Gastrocnemius medialis (tissue), 4 donors: ENCODE data around the gene SCN5A. TPM values are rescaled to one million over a fixed set of nuclear protein-coding genes. Genes with fewer than 3 reads are reported as not detected.

ENCODE experiments used
- ATAC-seq, 2 donors: fragments of 150-250 bp; one replicate each; pipeline ENCODE4 v1.9.1; 2016
- DNase-seq, 2 donors: peaks; one replicate each; pipeline ENCODE4 v3.0.0-alpha.2; 2019
- H3K27ac ChIP-seq, 4 donors: fragments of 200-600 bp; sonication (generic); 1 replicate in 1 of 4; 2 replicates in 3 of 4; pipeline ENCODE4 v1.5.1; 2016 to 2018; ENCODE audit warnings: mild to moderate bottlenecking in 2 of 4, moderate library complexity in 1 of 4
- H3K27me3 ChIP-seq, 3 donors: fragments of 200-600 bp; sonication (generic) in 2 of 3; 1 replicate in 1 of 3; 2 replicates in 2 of 3; pipeline versions ENCODE4 v1.5.1 to v1.6.0; 2016 to 2019; ENCODE audit warnings: mild to moderate bottlenecking in 1 of 3, moderate library complexity in 1 of 3
- H3K36me3 ChIP-seq, 2 donors: fragments of 200-600 bp; sonication (generic) in 1 of 2; one replicate each; pipeline ENCODE4 v1.5.1; 2017 to 2018
- H3K4me1 ChIP-seq, 2 donors: fragments of 200-600 bp; sonication (generic) in 1 of 2; one replicate each; pipeline ENCODE4 v1.5.1; 2016 to 2017; ENCODE audit warnings: mild to moderate bottlenecking in 2 of 2
- H3K4me3 ChIP-seq, 4 donors: fragments of 200-600 bp; sonication (generic) in 3 of 4; 1 replicate in 1 of 4; 2 replicates in 3 of 4; pipeline ENCODE4 v1.5.1; 2016 to 2019; ENCODE audit warnings: mild to moderate bottlenecking in 2 of 4
- H3K9me3 ChIP-seq, 3 donors: fragments of 200-600 bp; sonication (generic) in 2 of 3; 1 replicate in 1 of 3; 2 replicates in 2 of 3; pipeline ENCODE4 v1.5.1; 2016 to 2019
- POLR2A ChIP-seq, 2 donors: fragments of 450-650 bp; IDR thresholded peaks; one replicate each; pipeline ENCODE4 v1.6.1; 2017; ENCODE audit warnings: antibody characterized with exemption in 2 of 2, mild to moderate bottlenecking in 2 of 2, moderate library complexity in 2 of 2
- in situ Hi-C, 4 donors: fragments of 200-750 bp; cut with MboI; loops; one replicate each; pipeline versions ENCODE4 v1.15.0 to v1.8.0; 2017; ENCODE audit warnings: low sequenced_read_pairs in 4 of 4
- intact Hi-C: fragments of 100-400 bp; cut with DNase I; formaldehyde crosslinking; loops from one replicate; pipeline ENCODE4 v1.15.1; 2023; ENCODE audit warnings: low total_unique reads
- total RNA-seq, 4 donors: library from RNA; depleted of rRNA; stranded (reverse); fragments of >200 nt; gene quantifications; one replicate each; pipeline versions ENCODE4 v1.1.0 to v1.2.3, GENCODE V29; 2016
- TF ChIP-seq, protein P1 (sequence below), 5 experiments: fragments of 450-650 bp in 3 of 5; fragments of 200-600 bp in 2 of 5; sonication (generic) in 2 of 5; IDR thresholded peaks in 4 of 5; conservative IDR thresholded peaks in 1 of 5; 1 replicate in 4 of 5; 2 replicates in 1 of 5; pipeline ENCODE4 v1.5.1; 2016 to 2019; ENCODE audit warnings: antibody characterized with exemption in 5 of 5, mild to moderate bottlenecking in 3 of 5, moderate library complexity in 3 of 5

SCN5A gene
- total RNA-seq, 4 donors from 2014 or later = 0.05 to 4.3 (median 2.8) TPM; not detected in 1

DNA sequence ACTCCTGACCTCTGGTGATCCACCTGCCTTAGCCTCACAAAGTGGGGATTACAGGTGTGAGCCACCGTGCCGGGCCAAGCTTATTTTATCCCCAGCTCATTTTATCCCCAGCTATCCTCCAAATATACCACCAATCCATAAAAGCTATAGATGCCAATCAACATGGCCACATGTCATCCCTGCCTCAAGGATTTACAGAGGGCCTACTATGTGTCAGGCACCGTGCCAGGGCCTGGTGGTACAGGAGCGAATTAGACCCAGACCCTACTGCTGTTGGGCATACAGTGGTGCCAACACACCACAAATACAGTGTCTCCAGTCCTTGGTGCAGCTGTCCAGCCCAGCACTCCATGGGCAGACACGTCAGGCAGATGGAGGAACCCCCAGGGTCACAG, 73.4 kb downstream of the SCN5A start:
- Histone ChIP-seq H3K4me1 (no peaks in the 10 kb centered on the region), H3K27me3 (no peaks in the 10 kb centered on the region), H3K36me3 (no peaks in the 10 kb centered on the region), H3K4me3 (no peak overlapping the region), H3K9me3 (no peaks in the 10 kb centered on the region), H3K27ac (no peak overlapping the region)
- in situ Hi-C loops = no loop called here
- intact Hi-C loops = no loop called here
- DNase-seq (no peak), ATAC-seq (no peak)
- TF ChIP-seq, protein P1, sequence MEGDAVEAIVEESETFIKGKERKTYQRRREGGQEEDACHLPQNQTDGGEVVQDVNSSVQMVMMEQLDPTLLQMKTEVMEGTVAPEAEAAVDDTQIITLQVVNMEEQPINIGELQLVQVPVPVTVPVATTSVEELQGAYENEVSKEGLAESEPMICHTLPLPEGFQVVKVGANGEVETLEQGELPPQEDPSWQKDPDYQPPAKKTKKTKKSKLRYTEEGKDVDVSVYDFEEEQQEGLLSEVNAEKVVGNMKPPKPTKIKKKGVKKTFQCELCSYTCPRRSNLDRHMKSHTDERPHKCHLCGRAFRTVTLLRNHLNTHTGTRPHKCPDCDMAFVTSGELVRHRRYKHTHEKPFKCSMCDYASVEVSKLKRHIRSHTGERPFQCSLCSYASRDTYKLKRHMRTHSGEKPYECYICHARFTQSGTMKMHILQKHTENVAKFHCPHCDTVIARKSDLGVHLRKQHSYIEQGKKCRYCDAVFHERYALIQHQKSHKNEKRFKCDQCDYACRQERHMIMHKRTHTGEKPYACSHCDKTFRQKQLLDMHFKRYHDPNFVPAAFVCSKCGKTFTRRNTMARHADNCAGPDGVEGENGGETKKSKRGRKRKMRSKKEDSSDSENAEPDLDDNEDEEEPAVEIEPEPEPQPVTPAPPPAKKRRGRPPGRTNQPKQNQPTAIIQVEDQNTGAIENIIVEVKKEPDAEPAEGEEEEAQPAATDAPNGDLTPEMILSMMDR (IDR thresholded peaks at IDR 0.05 in 4 of 5, conservative IDR thresholded peaks at IDR 0.05 in 1 of 5) = no peak
- TF ChIP-seq POLR2A (IDR thresholded peaks at IDR 0.05) = no peak

DNA sequence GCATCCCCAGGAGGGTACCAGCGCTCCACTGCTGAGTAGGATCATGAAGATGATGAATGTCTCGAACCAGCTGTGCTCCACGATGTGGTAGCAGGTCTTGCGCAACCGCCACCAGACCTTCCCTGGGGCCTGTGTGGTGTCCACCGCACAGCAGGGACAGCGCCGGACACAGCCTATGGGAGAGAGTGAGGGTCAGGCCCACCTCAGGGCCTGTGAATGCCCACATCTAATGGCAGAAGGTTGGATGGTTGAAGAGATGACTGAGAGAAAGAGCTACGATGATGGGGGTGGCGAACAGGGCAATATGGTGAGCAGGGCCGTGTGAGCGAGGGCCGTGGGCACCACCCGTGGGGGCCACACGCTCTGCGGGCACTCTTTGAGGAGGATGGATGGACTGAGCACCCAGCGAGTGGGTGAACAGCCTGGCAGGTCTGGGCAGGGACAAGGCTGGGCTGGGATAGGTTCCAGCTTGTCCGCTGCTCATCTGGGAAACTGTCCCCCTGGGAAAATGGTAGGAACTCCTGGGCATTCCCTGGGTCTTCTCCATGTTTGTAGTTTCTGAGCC, 74.1 kb downstream of the SCN5A start:
- intact Hi-C loops (no loop called here), in situ Hi-C loops (no loop called here)
- ATAC-seq (no peak), DNase-seq (no peak)
- H3K4me1 ChIP-seq = no peaks in the 10 kb centered on the region
- H3K27me3 ChIP-seq = no peaks in the 10 kb centered on the region
- H3K36me3 ChIP-seq = no peaks in the 10 kb centered on the region
- no peaks in the 10 kb centered on the region for H3K9me3 ChIP-seq
- no peak overlapping the region for H3K27ac ChIP-seq
- H3K4me3 ChIP-seq = no peak overlapping the region
- TF ChIP-seq, protein P1 (IDR thresholded peaks at IDR 0.05 in 4 of 5, conservative IDR thresholded peaks at IDR 0.05 in 1 of 5) = no peak

- H3K4me1 ChIP-seq = no peaks in the 10 kb centered on the region
- H3K9me3 ChIP-seq = no peaks in the 10 kb centered on the region
- no peaks in the 10 kb centered on the region for H3K36me3 ChIP-seq
- in situ Hi-C loops (no loop called here), intact Hi-C loops (no loop called here)
- H3K4me3 ChIP-seq = no peak overlapping the region
- H3K27me3 ChIP-seq = no peaks in the 10 kb centered on the region
- TF ChIP-seq POLR2A (IDR thresholded peaks at IDR 0.05) = no peak
- TF ChIP-seq, protein P1 (IDR thresholded peaks at IDR 0.05 in 4 of 5, conservative IDR thresholded peaks at IDR 0.05 in 1 of 5) = no peak
- ATAC-seq = no peak
- DNase-seq = no peak
- H3K27ac ChIP-seq = no peak overlapping the region
Observed at GRCh38 chr3:38574411-38575278, 74.8 kb downstream of the SCN5A start.

GRCh38 chr3:38573556-38573955, 75.9 kb downstream of the SCN5A start:
- H3K27me3 ChIP-seq = no peaks in the 10 kb centered on the region
- H3K4me1 ChIP-seq = no peaks in the 10 kb centered on the region
- TF ChIP-seq, protein P1 (IDR thresholded peaks at IDR 0.05 in 4 of 5, conservative IDR thresholded peaks at IDR 0.05 in 1 of 5) = no peak
- no peak for TF ChIP-seq POLR2A (IDR thresholded peaks at IDR 0.05)
- no peak for DNase-seq
- no peak overlapping the region for H3K27ac ChIP-seq
- H3K4me3 ChIP-seq = no peak overlapping the region
- no peak for ATAC-seq
- intact Hi-C loops = no loop called here
- in situ Hi-C loops = no loop called here
- H3K36me3 ChIP-seq = no peaks in the 10 kb centered on the region
- H3K9me3 ChIP-seq = no peaks in the 10 kb centered on the region
